Measurements from ENCODE around the gene GLIPR2.
"Not testable (repeated sequence)": the region's sequence is repeated elsewhere in the genome, so short reads cannot be mapped to it uniquely, and the experiment has no call there.

The GLIPR2 gene, protein sequence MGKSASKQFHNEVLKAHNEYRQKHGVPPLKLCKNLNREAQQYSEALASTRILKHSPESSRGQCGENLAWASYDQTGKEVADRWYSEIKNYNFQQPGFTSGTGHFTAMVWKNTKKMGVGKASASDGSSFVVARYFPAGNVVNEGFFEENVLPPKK

DNA sequence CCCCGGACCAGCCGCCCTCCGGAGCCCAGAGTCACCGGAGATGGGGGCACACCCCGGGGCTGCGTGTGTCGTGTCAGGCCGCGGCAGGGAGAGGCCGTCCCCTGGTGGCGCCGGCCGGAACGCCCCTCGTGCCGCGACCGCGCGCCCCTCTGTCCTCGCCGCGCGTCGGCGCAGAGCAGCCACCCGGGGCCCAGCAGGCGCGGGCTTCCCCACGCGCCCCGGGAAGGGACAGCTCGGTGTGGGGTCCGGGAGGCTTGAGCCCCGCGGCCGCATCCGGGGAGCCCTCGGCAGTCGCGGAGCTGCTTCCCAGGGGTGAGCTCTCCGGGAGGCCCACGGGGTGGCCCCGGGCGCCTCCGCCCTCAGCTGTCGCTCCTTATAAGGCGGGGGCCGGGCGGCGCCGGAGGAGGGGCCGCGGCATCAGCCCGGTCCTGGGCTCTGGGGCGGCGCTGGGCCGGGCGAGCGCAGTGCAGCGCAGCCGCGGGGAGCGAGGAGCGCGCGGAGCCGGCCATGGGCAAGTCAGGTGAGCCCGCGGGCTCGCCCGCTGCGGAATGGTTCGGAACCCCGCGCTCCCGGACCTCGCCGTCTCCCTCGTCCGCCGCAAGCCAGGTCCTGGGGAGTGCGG is at the start of gene GLIPR2:
Gene GLIPR2, plus strand, starts transcription at position 462 of the 622 bp plus-strand sequence. Its CDS starts 46 bp downstream, at position 508.
- peak; percentile 42 for DNase-seq

DNA sequence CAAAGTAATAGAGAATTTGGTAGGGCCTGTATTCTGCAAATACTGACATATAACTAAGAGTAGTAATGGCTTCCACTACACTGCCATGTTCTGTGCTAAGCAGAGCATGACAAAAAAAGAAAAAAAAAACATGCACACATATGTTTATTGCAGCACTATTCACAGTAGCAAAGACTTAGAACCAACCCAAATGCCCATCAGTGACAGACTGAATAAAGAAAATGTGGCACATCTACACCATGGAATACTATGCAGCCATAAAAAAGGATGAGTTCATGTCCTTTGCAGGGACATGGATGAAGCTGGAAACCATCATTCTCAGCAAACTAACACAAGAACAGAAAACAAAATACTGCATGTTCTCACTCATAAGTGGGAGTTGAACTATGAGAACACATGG is 49.5 kb upstream of the GLIPR2 start:
- not testable (repeated sequence) for DNase-seq

DNA sequence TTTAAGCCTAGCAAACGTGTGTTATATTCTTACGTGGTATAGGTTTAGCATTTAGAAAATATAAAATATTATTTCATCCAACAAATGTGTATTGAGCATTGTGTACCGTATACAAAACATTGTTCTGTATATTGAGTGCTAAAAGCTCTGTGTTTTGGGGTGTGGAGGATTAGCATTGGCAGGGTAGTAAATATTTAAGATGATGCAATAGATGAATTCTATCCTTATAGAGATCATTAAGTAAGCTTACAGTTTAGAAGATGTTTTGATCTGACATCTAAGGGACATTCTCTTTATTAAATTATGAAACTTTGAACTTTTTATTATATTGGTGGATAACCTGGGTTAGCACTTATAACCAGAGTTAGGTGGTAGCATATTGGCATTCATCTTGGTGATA is 48.5 kb upstream of the GLIPR2 start:
- DNase-seq: no peak

DNA sequence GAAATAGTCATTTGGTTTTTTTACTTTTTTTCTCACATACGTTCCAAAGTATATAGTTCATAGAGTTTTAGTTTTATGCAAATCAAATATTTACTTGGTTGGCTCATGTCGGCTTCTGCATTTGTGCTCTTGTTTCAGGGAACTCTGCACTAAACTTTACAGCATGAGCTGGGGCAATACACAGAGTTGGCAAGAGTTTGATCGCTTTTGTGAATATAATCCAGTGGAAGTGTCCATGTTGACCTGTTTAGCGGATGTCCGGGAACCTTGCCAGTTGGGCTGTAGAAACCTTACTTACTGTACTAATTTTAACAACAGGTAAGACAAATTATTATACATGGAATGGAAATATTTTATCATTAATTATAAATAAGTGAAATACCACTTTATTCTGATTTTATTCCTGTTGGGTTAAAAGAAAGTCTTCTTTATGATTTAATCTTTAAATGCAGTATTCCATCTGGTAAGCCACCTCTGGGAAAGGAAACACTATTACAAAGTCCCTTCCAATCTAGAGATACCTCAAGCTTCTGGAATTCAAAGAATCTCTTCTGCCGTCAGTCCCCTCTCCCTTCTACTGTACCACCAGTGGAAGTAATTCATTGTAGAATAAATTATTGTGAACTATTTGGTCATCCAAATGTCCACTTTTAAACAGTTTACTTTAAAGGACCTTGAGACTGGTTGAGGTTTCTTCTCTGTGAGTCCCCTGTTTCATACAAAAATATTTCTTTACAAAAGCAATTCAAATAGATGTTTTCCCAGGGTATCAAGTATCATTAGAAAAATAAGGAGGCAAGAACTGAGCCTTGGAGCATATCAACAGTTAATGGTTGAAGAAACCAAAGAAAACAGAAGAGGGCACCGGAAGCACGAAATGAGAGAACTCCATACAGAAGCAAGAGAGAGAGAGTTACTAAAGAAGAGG is 45.2 kb upstream of the GLIPR2 start:
- no peak for DNase-seq

DNA sequence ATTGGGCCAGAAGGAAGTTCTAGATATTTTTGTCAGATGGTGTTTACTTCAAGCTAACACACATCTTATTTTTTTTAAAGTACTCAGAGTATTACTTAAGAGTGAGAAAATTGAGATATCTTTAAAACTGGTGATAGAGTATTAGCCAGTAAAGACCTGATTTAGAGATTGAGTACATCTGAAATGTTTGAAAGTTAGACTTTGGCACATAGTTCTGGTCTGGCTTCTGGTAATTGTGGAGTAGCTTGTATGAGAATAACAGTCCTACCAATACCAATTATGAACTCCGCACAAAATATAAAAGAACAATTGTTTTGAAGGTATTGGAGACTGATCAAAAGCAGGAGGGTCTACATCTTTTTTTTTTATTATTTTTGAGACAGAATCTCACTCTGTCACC is 44.5 kb upstream of the GLIPR2 start:
- no peak for DNase-seq

DNA sequence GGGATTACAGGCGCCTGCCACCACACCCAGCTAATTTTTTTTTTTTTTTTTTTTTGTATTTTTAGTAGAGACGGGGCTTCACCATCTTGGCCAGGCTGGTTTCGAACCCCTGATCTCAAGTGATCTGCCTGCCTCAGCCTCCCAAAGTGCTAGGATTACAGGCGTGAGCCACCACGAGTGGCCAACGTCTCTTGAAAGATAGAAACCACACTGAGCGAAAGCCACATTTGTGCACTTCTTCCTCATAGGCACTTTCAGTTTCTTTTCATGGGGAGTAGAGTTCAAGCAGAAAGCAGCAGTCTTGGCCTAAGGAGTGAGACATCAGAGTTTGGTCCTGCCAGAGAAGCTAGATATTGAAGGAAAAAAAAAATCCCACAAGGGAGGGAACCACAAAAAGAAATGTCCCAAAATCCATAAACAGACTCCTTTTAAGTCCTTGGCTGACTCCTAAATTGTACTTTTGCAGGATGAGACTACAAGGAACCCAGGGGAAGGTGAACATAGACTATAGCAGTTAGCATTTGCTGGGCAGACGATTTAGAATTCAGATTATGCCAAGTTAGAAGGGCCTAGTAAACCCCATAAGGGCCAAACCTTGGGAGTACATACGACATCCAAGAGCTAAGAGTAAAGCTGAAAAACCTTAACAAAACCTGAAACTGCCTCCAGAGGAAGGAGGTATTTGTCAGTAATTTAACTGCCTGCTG is 43.9 kb upstream of the GLIPR2 start:
- no peak for DNase-seq

DNA sequence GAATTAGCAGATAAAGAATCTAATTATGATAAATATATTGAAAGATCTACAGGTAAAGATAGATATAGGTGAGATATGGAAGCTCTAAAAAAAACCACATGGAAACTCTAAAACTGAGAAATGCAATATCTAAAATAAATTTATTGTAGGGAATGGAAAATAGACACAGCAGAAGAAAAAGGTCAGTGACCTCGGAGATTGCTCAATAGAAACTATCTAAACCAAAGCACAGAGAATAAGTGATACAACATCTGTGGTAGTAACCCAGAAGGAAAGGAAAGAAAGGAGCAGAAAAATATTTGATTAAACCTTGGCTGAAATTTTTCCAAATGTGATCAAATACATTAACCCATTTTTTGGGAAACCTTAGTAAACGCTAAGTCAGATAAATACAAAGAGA is 43.1 kb upstream of the GLIPR2 start:
- no peak for DNase-seq

DNA sequence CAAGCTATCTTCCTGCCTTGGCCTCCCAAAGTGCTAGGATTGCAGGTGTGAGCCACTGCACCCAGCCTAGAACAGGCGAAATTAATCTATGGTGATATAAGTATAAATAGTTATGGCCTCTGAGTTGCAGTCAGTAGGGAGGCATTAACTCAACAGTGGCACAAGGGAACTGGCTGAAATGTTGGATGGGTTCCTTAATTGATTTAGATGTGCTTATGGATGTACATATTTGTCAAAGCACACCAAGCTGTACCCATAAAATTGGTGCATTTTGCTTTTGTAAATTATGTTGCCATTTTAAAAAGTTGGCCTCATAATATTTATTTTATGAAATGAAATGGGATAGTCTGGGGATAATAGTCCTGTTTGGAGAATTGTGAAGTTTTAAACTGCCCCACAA is 36.8 kb upstream of the GLIPR2 start:
- no peak for DNase-seq

DNA sequence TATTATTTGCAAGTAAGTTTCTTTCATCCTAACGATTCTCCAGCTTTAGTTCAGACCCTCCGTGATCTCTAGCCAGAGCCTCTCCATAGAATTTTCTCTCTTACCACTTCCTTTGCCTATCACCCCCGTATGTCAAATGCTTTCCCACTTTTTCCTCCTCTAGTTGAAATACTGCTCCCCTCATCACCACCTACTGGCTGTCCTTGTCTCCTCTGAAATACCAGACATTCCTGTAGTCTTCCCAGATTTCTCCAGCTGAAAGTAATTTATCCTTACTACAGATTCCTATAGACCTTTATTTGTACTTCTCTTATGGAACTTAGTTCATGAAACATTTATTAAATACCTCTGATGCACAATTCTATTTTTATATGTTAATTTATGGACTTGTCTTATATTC is 36.0 kb upstream of the GLIPR2 start:
- no peak for DNase-seq

DNA sequence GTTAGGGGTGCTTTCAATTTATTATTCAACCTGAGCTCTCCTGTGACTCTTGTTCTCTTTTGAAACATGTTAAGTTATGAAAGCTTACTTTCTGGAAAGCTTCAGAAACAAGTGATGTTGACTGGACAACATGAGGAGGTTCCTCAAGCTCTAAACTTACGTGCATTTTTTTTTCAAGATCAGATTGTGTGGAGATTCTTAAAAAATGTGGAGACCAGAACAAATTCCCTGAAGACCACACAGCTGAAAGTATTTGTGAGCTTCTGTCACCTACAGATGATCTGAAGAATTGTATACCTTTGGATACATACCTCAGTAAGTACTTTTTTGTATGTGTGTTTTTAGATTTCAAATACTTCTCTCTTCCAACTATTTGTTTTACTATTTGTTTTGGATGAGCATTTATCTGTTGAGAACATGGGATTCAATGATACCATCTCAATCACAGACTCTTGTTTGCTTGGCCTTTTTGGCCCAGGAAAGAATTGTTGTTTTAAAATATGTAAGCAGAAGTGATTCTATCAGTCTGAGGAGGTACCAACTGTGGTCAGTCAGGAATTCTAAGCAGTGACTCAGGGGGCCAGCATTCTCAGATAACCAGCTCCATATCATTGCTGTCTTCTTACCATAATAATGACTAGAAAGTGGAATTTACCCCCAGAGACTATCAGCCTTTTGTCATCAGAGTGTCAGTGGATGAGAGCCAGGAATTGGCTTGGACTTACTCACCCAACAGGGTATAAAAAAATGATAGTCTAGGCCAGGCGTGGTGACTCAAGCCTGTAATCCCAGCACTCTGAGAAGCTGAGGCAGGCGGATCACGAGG is 34.4 kb upstream of the GLIPR2 start:
- DNase-seq: peak; percentile 76

DNA sequence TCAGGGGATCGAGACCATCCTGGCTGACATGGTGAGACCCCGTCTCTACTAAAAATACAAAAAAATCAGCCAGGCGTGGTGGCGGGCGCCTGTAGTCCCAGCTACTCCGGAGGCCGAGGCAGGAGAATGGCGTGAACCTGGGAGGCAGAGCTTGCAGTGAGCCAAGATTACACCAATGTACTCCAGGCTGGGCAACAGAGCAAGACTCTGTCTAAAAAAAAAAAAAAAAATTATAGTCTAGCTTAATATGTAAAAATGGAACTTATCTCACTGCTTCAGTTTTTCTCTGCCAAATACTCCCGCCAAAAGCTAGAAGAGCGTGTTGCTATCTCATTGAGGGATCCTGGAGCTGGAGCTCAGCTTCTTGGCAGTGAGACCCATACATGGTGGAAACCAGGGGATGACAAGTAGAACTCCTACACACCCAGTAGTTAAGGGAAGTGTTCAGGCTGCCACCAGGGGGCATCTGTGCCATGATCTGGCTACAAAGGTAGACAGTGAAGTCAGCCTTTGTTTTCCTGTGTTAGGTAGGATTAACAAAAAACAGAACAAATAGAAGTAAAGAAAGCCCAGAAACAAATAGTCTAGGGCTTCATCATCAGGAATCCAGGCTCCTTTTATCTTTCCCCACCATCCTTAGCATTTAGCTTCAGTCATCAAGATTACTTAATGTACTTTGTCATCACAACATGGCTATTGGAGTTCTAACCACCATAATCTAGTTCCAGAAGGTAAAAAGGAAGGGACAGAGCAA is 33.6 kb upstream of the GLIPR2 start:
- DNase-seq: no peak

DNA sequence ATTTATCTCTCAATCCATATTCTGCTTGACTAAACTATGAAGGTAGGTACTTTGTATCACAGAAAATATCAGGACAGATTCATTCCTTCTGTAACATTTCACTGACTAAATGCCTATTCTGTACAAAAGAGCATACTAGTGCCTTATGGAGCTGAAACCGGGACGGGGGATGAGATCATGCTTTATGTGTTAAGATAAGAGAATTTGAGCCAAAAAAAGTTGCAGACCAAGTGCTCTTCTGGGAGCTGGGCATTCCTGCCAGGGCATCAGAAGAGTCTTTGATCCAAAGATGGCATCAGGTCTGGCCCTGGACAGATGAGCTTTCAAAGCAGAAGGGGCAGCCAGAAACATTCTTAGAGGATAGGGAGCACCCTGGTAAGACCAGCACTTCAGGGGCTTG is 27.5 kb upstream of the GLIPR2 start:
- DNase-seq: no peak

DNA sequence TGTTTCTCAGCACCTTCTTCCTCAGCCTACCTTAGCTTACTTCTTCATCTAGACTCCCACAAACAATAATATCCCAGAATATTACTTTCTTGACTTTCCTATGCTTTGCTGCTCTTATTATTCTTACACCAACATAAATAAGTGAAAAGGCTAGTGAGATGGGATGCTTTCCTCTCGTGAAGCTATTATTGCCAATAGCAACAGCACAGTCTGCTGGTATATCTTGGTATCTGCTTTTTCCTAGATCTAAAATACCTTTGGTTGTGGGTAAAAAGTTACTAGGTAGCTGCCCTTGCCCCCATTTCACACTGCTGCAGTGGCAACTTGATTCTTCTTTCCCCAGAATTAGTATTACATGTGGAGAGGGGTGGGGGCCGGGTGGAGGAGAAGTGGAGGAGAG is 26.1 kb upstream of the GLIPR2 start:
- DNase-seq: no peak

DNA sequence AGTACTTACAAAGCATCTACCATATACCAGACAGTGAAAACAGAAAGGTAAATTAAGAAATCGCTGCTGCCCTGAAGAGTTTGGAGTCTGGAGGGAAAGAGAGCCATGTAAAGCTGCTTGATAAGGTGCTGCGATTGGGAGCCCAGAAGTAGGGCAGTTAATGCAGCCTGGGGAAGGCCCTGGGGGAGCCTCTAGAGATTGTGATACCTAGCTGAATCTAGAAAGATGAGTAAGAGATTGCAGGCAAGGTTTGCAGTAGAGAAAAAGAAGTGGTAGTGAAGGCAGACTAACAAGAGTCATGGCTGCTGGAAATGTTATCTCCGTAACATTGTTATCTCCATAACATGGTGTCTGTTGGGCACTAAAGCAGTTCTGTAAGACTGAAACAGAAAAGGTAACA is 24.0 kb upstream of the GLIPR2 start:
- no peak for DNase-seq

DNA sequence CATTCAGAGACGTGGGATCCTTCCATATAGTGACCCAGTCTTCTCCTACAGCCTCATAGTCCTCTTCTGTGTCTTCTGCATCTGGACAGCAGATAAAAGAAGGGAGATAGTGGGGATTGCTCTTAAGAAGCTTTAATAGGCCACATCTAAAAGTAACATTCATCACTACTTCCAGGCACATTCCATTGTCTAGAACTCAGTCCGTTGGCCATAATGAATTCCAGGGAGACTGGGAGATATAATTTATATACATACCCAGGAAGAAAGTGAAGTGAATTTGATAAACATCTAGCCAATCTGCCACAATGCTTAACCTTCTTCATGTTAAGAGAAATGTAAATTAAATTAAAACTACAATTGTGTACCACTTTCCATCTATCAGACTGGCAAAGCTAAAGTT is 22.5 kb upstream of the GLIPR2 start:
- no peak for DNase-seq

DNA sequence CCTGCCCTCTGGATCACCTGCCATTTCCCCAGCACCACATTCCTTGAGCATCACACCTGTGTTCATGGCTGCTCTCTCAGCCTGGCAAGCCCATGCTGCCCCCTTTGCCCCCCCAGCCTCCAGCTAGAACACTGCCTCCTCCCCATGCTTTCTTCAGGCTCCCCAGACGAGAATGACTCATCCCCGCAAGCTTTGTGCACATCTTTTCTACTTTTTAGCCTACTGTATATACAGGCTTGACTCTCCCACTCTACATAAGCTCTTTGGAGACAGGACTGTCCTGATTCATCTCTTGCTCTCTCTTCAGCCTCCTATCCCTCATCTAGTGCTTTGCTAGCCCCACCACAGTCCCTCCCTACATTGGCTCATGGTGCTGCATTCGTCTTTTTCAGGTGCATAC is 19.9 kb upstream of the GLIPR2 start:
- DNase-seq: no peak

DNA sequence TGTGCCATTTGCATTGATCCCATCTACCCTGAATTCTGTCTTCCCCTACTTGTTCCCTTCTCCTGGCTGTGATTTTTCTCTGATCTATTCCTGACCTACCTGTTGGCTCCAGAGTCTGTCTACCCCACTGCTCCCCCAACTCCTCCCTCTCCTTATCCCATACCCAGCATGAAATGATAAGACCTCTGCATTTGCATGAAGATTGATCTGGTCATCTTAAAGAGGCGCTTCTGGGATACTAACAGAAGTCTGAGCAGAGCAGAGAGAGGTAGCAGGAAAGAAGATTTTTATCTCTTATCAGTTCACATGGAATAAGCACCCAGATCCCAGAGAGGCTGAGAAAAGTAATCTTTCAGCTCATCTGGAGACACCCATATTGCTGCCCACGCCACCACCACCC is 18.3 kb upstream of the GLIPR2 start:
- DNase-seq: no peak

DNA sequence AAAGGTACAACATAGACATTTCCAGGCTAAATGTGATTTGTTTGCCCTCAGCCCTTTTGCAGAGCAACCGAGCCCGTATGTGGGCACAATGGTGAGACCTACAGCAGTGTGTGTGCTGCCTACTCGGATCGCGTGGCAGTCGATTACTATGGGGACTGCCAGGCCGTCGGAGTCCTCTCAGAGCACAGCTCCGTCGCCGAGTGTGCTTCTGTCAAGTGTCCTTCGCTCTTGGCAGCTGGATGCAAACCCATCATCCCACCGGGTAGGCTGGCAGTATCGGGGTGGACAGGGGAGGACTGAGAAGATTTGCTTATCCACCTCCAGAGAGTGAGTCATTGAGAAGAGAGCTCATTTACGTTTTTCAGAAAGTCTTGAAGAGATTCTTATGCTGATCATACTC is 17.8 kb upstream of the GLIPR2 start:
- no peak for DNase-seq

DNA sequence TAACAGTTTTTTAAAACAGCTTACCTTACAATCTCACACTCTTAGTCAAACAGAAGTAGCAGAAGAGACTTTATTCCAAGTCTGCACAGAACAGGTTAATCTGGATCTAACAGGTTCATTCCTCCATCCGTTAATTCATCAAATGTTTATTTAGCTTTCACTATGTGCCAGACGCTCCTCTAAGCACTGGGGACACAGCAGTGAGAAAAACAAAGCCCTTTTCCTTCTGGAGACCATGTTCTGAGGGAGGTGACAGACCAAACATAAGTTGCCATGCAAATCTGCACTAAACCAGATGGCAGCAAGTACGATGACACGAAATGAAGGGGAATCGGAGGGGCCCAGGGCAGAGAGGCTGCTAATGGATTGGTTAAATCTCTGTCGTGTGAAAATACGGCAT is 17.1 kb upstream of the GLIPR2 start:
- DNase-seq: no peak

DNA sequence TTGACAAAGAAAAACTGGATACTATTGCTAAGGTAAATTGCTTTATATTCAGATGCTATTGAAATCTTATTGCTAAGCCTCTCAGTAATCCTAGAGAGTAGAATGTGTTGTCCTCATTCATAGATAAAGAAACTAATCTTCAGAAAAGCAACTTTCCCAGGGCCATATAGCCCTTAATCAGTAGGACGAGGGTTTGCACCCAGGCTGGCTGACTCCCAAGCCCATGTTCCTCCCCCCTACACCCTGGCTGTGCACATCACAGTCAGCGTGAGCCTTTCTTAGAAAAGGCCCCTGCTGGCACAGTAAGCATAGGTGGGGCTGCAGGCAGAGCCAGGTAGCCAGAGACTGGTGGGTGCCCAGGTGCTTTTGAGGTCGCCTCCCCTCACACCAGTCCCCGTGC is 15.8 kb upstream of the GLIPR2 start:
- DNase-seq: no peak

DNA sequence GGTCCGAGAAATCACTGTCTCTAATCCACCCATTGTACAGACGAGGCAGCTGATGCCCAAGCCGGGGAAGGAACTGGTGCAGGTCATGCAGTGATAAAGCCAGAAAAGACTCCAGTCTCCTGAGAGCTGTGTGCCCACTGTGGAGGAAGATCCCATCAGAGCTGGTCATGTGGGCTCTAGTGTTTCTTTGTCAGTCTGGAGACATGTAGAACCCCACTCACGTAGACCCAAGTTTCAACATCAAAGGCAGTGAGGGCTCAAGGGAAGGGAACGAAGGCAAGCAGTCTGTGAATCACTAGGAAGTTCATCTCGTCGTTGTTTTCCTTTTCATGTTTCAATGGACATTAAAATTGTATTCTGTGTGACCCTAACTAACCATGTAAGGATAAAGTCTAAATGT is 14.6 kb upstream of the GLIPR2 start:
- no peak for DNase-seq

DNA sequence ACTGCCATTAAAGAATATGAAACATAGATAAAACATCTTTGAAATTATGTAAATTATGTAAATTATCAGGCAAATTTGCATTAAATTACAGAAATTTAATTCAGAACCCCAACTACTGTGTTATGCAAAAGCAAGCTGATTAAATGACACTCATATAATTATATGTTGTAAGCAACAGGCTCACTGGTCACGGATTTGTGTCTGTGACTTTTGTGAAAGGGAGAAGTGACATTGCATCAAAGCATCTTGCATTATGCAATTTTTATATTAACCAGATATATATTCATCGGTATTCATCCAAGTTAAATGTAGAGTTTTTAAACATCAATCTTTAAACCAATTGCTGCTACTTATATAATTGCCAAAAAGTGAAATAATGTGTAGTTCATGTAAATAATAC is 13.0 kb upstream of the GLIPR2 start:
- DNase-seq: no peak

All from T1000 (cell line).